Tibial nerve (tissue), 4 donors: Measurements from ENCODE around the gene MAB21L4. TPM values are rescaled to one million over a fixed set of nuclear protein-coding genes. Genes with fewer than 3 reads are reported as not detected.

Experiments
- DNase-seq, 2 donors: peaks; one replicate each; pipeline ENCODE4 v3.0.0-alpha.2; 2019; ENCODE audit warnings: low spot score in 2 of 2
- H3K27ac ChIP-seq, 4 donors: fragments of 200-600 bp; sonication (generic) in 3 of 4; one replicate each; pipeline ENCODE4 v1.5.1; 2017 to 2019; ENCODE audit warnings: mild to moderate bottlenecking in 1 of 4
- H3K27me3 ChIP-seq, 2 donors: fragments of 200-600 bp; sonication (generic) in 1 of 2; one replicate each; pipeline versions ENCODE4 v1.5.1 to v1.6.0; 2017 to 2019
- H3K36me3 ChIP-seq, 3 donors: fragments of 200-600 bp; sonication (generic); one replicate each; pipeline ENCODE4 v1.5.1; 2018 to 2019
- H3K4me1 ChIP-seq, 4 donors: fragments of 200-600 bp; sonication (generic) in 3 of 4; one replicate each; pipeline ENCODE4 v1.5.1; 2017 to 2019
- H3K4me3 ChIP-seq, 4 donors: fragments of 200-600 bp; sonication (generic) in 3 of 4; one replicate each; pipeline ENCODE4 v1.5.1; 2017 to 2019; ENCODE audit warnings: mild to moderate bottlenecking in 1 of 4, moderate library complexity in 1 of 4
- H3K9me3 ChIP-seq, 4 donors: fragments of 200-600 bp; sonication (generic) in 3 of 4; one replicate each; pipeline ENCODE4 v1.5.1; 2017 to 2019
- CTCF ChIP-seq, 5 experiments: fragments of 200-600 bp in 3 of 5; fragments of 450-650 bp in 2 of 5; sonication (generic) in 3 of 5; IDR thresholded peaks; one replicate each; pipeline ENCODE4 v1.5.1; 2016 to 2019; ENCODE audit warnings: antibody characterized with exemption in 5 of 5, mild to moderate bottlenecking in 3 of 5, moderate library complexity in 2 of 5
- EP300 ChIP-seq, 2 donors: sonication (generic); formaldehyde crosslinking; IDR thresholded peaks; one replicate each; pipeline ENCODE4 v1.6.1; 2017; ENCODE audit warnings: antibody characterized with exemption in 2 of 2, mild to moderate bottlenecking in 1 of 2
- POLR2A ChIP-seq, 2 donors: fragments of 450-650 bp; IDR thresholded peaks; one replicate each; pipeline ENCODE4 v1.6.1; 2017; ENCODE audit warnings: antibody characterized with exemption in 2 of 2, mild to moderate bottlenecking in 2 of 2, moderate library complexity in 2 of 2
- WGBS, 2 donors: methylation state at CpG; one replicate each; pipeline ENCODE4 v1.1.5; 2018; 5-methylcytosine and 5-hydroxymethylcytosine counted together
- total RNA-seq, 4 donors: library from RNA; depleted of rRNA; stranded (reverse); fragments of >200 nt; gene quantifications; one replicate each; pipeline ENCODE4 v1.1.0, GENCODE V29; 2016

Gene MAB21L4
- total RNA-seq, 4 donors from 2014 or later, result not detected

GRCh38 chr2:240906911-240907590 lies 11.1 kb upstream of the MAB21L4 start:
- Histone ChIP-seq H3K4me3 (no peak overlapping the region), H3K27me3 (peaks cover 0 to 17% of the 10 kb centered on the region in 2 donors), H3K9me3 (peaks cover 0 to 3% (median 0%) of the 10 kb centered on the region in 4 donors), H3K36me3 (no peaks in the 10 kb centered on the region), H3K27ac (no peak overlapping the region), H3K4me1 (no peaks in the 10 kb centered on the region)
- 64 to 68% methylated on average over 13 to 21 of the region's 22 CpGs for WGBS, 2 donors
- no peak for DNase-seq
- TF ChIP-seq CTCF (IDR thresholded peaks at IDR 0.05) (no peak), POLR2A (IDR thresholded peaks at IDR 0.05) (no peak), EP300 (IDR thresholded peaks at IDR 0.05) (no peak)

- peaks cover 0 to 17% of the 10 kb centered on the region in 2 donors for H3K27me3 ChIP-seq
- H3K4me3 ChIP-seq, result no peak within 1 kb of the TSS
- no peaks in the 10 kb centered on the region for H3K4me1 ChIP-seq
- TF ChIP-seq POLR2A (IDR thresholded peaks at IDR 0.05), result no peak
- TF ChIP-seq CTCF (IDR thresholded peaks at IDR 0.05), result no peak
- TF ChIP-seq EP300 (IDR thresholded peaks at IDR 0.05), result no peak
- peaks cover 0 to 10% (median 0%) of the 10 kb centered on the region in 4 donors for H3K9me3 ChIP-seq
- no peak for DNase-seq
- no peaks in the 10 kb centered on the region for H3K36me3 ChIP-seq
- 49 to 53% methylated on average over 13 to 22 of the region's 23 CpGs for WGBS, 2 donors
- H3K27ac ChIP-seq, result no peak within 1 kb of the TSS
Measured at GRCh38 chr2:240906141-240906910, 10.4 kb upstream of the MAB21L4 start, which contains the start of gene CROCC2. CROCC2 (plus strand) TSS chr2:240906336; CDS start chr2:240906514, 178 bp downstream.

GRCh38 chr2:240905176-240905781 lies 9.3 kb upstream of the MAB21L4 start:
- no peak overlapping the region for H3K4me3 ChIP-seq
- no peaks in the 10 kb centered on the region for H3K4me1 ChIP-seq
- peaks cover 0 to 17% of the 10 kb centered on the region in 2 donors for H3K27me3 ChIP-seq
- WGBS, 2 donors, result 70 to 82% methylated on average over 5 to 12 of the region's 13 CpGs
- no peak overlapping the region for H3K27ac ChIP-seq
- TF ChIP-seq CTCF (IDR thresholded peaks at IDR 0.05), result no peak
- TF ChIP-seq POLR2A (IDR thresholded peaks at IDR 0.05), result no peak
- TF ChIP-seq EP300 (IDR thresholded peaks at IDR 0.05), result no peak
- no peak for DNase-seq
- H3K36me3 ChIP-seq, result no peaks in the 10 kb centered on the region
- H3K9me3 ChIP-seq, result peaks cover 0 to 15% (median 0%) of the 10 kb centered on the region in 4 donors

- no peaks in the 10 kb centered on the region for H3K36me3 ChIP-seq
- H3K4me3 ChIP-seq, result no peak overlapping the region
- TF ChIP-seq EP300 (IDR thresholded peaks at IDR 0.05) (no peak), CTCF (IDR thresholded peaks at IDR 0.05) (no peak), POLR2A (IDR thresholded peaks at IDR 0.05) (no peak)
- WGBS, 2 donors, result 76 to 86% methylated on average over 11 to 19 of the region's 19 CpGs
- H3K27ac ChIP-seq, result no peak overlapping the region
- peaks cover 0 to 15% (median 0%) of the 10 kb centered on the region in 4 donors for H3K9me3 ChIP-seq
- peaks cover 0 to 17% of the 10 kb centered on the region in 2 donors for H3K27me3 ChIP-seq
- H3K4me1 ChIP-seq, result no peaks in the 10 kb centered on the region
- DNase-seq, result no peak
Measured at GRCh38 chr2:240904216-240905175, 8.5 kb upstream of the MAB21L4 start.
